Lung (tissue), 12 donors: ENCODE data around the gene COL8A1. TPM values are rescaled to one million over a fixed set of nuclear protein-coding genes. Genes with fewer than 3 reads are reported as not detected.

Source experiments
- ATAC-seq: fragments of 200-7000 bp; cut with Tn5 transposase; one replicate; pipeline ENCODE4 v1.9.1; 2020; ENCODE audit warnings: moderate number of reproducible peaks; ENCODE audit not compliant: insufficient read depth, low FRiP score
- DNase-seq, 3 donors: peaks; one replicate each; pipeline ENCODE4 v3.0.0-alpha.2; 2013 to 2017
- H3K27ac ChIP-seq, 2 donors: one replicate each; pipeline ENCODE4 v1.5.1; 2013; ENCODE audit warnings: mild to moderate bottlenecking in 2 of 2, moderate library complexity in 2 of 2, control low read depth in 1 of 2, inconsistent platforms in 1 of 2, low read depth in 1 of 2, low read length in 1 of 2
- H3K27me3 ChIP-seq, 3 donors: one replicate each; pipeline ENCODE4 v1.5.1; 2013; ENCODE audit warnings: low read length in 2 of 3; ENCODE audit not compliant: control insufficient read depth in 3 of 3, insufficient read depth in 3 of 3
- H3K36me3 ChIP-seq, 4 donors: one replicate each; pipeline ENCODE4 v1.5.1; 2013; ENCODE audit warnings: low read length in 4 of 4, mild to moderate bottlenecking in 1 of 4, moderate library complexity in 1 of 4; ENCODE audit not compliant: control insufficient read depth in 4 of 4, insufficient read depth in 4 of 4
- H3K4me1 ChIP-seq, 5 donors: one replicate each; pipeline ENCODE4 v1.5.1; 2013; ENCODE audit warnings: low read length in 5 of 5, mild to moderate bottlenecking in 2 of 5, moderate library complexity in 1 of 5; ENCODE audit not compliant: control insufficient read depth in 5 of 5, insufficient read depth in 5 of 5
- H3K4me3 ChIP-seq: one replicate; pipeline ENCODE4 v1.5.1; 2013; ENCODE audit warnings: mild to moderate bottlenecking, control low read depth, moderate library complexity
- H3K9ac ChIP-seq, 2 donors: one replicate each; pipeline ENCODE4 v1.5.1; 2013; ENCODE audit warnings: low read length in 2 of 2, control low read depth in 1 of 2; ENCODE audit not compliant: insufficient read depth in 1 of 2
- H3K9me3 ChIP-seq, 4 donors: one replicate each; pipeline ENCODE4 v1.5.1; 2013; ENCODE audit warnings: low read length in 3 of 4, mild to moderate bottlenecking in 1 of 4, moderate library complexity in 1 of 4; ENCODE audit not compliant: control insufficient read depth in 4 of 4, insufficient read depth in 3 of 4
- CTCF ChIP-seq: IDR thresholded peaks from 2 replicates; pipeline ENCODE4 v1.5.1; 2012; ENCODE audit warnings: mild to moderate bottlenecking; ENCODE audit errors: control extremely low read depth, extremely low read depth
- WGBS, 2 donors: extraction: QIAGEN DNeasy Blood & Tissue Kit; methylation state at CpG; one replicate each; pipeline ENCODE4 v1.1.7; 2013; 5-methylcytosine and 5-hydroxymethylcytosine counted together
- polyA plus RNA-seq, 2 donors: library from polyadenylated mRNA; stranded (reverse); fragments of 200-250 nt; gene quantifications; one replicate each; pipeline ENCODE4 v1.2.1, GENCODE V29; 2013
- total RNA-seq, 2 donors: library from RNA; depleted of rRNA in 1 of 2; stranded (reverse); fragments of >200 nt in 1 of 2; gene quantifications; one replicate each; pipeline ENCODE4 v1.2.1, GENCODE V29; 2014 to 2021
- donor health status: control.
- donor health status: control.
- donor health status: Bipolar disorder and iron deficiency.
- donor health status: healthy.
- donor health status: DM: yes; HTN: yes; CAD: no.

The COL8A1 gene
- total and polyA plus RNA-seq, 4 donors, result 19.5 to 84.6 (median 57.1) TPM

- H3K36me3 ChIP-seq, result no peaks in the 10 kb centered on the region
- H3K27me3 ChIP-seq, result no peaks in the 10 kb centered on the region
- H3K4me3 ChIP-seq, result no peak overlapping the region
- TF ChIP-seq CTCF, result no peak
- 45 to 68% methylated on average over 1 of the region's 1 CpG for WGBS, 2 donors
- peaks cover 0 to 3% (median 0%) of the 10 kb centered on the region in 5 donors for H3K4me1 ChIP-seq
- H3K9ac ChIP-seq, result no peak overlapping the region
- DNase-seq, result no peak
- no peak overlapping the region for H3K27ac ChIP-seq
- ATAC-seq, result no peak
- no peaks in the 10 kb centered on the region for H3K9me3 ChIP-seq
Measured at GRCh38 chr3:99663977-99664376, 25.6 kb downstream of the COL8A1 start.

GRCh38 chr3:99665017-99665416, 26.6 kb downstream of the COL8A1 start:
- no peaks in the 10 kb centered on the region for H3K9me3 ChIP-seq
- H3K4me1 ChIP-seq, result peaks cover 0 to 3% (median 0%) of the 10 kb centered on the region in 5 donors
- H3K27ac ChIP-seq, result no peak overlapping the region
- H3K27me3 ChIP-seq, result no peaks in the 10 kb centered on the region
- WGBS, 2 donors, result 96 to 97% methylated on average over 1 of the region's 1 CpG
- no peak for DNase-seq
- ATAC-seq, result no peak
- H3K9ac ChIP-seq, result no peak overlapping the region
- H3K4me3 ChIP-seq, result no peak overlapping the region
- no peak for TF ChIP-seq CTCF
- H3K36me3 ChIP-seq, result no peaks in the 10 kb centered on the region

GRCh38 chr3:99666201-99666600, 27.8 kb downstream of the COL8A1 start:
- TF ChIP-seq CTCF, result no peak
- H3K4me1 ChIP-seq, result no peaks in the 10 kb centered on the region
- H3K27ac ChIP-seq, result no peak overlapping the region
- H3K4me3 ChIP-seq, result no peak overlapping the region
- DNase-seq, result no peak
- no peaks in the 10 kb centered on the region for H3K27me3 ChIP-seq
- ATAC-seq, result no peak
- no peaks in the 10 kb centered on the region for H3K36me3 ChIP-seq
- WGBS, 2 donors, result 51 to 68% methylated on average over 1 of the region's 1 CpG
- H3K9ac ChIP-seq, result no peak overlapping the region
- no peaks in the 10 kb centered on the region for H3K9me3 ChIP-seq

- DNase-seq, result no peak
- no peaks in the 10 kb centered on the region for H3K4me1 ChIP-seq
- no peak overlapping the region for H3K4me3 ChIP-seq
- no peaks in the 10 kb centered on the region for H3K9me3 ChIP-seq
- H3K27ac ChIP-seq, result no peak overlapping the region
- no peak overlapping the region for H3K9ac ChIP-seq
- no peak for TF ChIP-seq CTCF
- H3K36me3 ChIP-seq, result no peaks in the 10 kb centered on the region
- no peak for ATAC-seq
- WGBS, 2 donors, result 64 to 69% methylated on average over 2 of the region's 2 CpGs
- no peaks in the 10 kb centered on the region for H3K27me3 ChIP-seq
Measured at GRCh38 chr3:99668044-99668443, 29.6 kb downstream of the COL8A1 start.
